ENCODE measurements around the gene ZNF507.

- TF ChIP-seq ESRRG (CRISPR knock-in tag; IDR thresholded peaks at IDR 0.05), result no peak
- TF ChIP-seq TSHZ2 (CRISPR knock-in tag; IDR thresholded peaks at IDR 0.05), result no peak
- no peak for TF ChIP-seq ZFP30 (CRISPR knock-in tag; IDR thresholded peaks at IDR 0.05)
- no peak for TF ChIP-seq OSR1 (CRISPR knock-in tag; IDR thresholded peaks at IDR 0.05)
- no peak for TF ChIP-seq CREB5 (CRISPR knock-in tag; IDR thresholded peaks at IDR 0.05; ENCODE audit: low read depth)
- TF ChIP-seq, protein P1, sequence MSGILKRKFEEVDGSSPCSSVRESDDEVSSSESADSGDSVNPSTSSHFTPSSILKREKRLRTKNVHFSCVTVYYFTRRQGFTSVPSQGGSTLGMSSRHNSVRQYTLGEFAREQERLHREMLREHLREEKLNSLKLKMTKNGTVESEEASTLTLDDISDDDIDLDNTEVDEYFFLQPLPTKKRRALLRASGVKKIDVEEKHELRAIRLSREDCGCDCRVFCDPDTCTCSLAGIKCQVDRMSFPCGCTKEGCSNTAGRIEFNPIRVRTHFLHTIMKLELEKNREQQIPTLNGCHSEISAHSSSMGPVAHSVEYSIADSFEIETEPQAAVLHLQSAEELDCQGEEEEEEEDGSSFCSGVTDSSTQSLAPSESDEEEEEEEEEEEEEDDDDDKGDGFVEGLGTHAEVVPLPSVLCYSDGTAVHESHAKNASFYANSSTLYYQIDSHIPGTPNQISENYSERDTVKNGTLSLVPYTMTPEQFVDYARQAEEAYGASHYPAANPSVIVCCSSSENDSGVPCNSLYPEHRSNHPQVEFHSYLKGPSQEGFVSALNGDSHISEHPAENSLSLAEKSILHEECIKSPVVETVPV (CRISPR knock-in tag; IDR thresholded peaks at IDR 0.05), result no peak
- no peak for TF ChIP-seq ARNTL (CRISPR knock-in tag; IDR thresholded peaks at IDR 0.05; ENCODE audit: borderline replicate concordance, low read depth)
- no peak for TF ChIP-seq RARB (CRISPR knock-in tag; IDR thresholded peaks at IDR 0.05)
- no peak for TF ChIP-seq GLIS3 (CRISPR knock-in tag; IDR thresholded peaks at IDR 0.05)
- TF ChIP-seq CSDC2 (CRISPR knock-in tag; IDR thresholded peaks at IDR 0.05), result no peak
- no peak for TF ChIP-seq PATZ1 (CRISPR knock-in tag; IDR thresholded peaks at IDR 0.05; ENCODE audit: borderline replicate concordance)
- TF ChIP-seq SNAI2 (CRISPR knock-in tag; IDR thresholded peaks at IDR 0.05), result no peak
These were observed 16.3 kb downstream of the ZNF507 start for GRCh38 chr19:32361574-32362317.

Measured in SK-N-SH treated with all-trans-retinoic acid at 6 μM for 48 hours (cell line).